MM.1S (cell line): ENCODE data around the gene CD101.

Experiments used
- DNase-seq: peaks from one replicate; pipeline ENCODE4 v3.0.0-alpha.2; 2015
- H2AFZ ChIP-seq: fragments of 300-600 bp; sonication (generic); 2 replicates; pipeline ENCODE4 v1.6.0; 2016; ENCODE audit warnings: antibody characterized with exemption, low read length
- H3F3A ChIP-seq: fragments of 300-600 bp; sonication (generic); 2 replicates; pipeline ENCODE4 v1.6.1; 2016; ENCODE audit warnings: mild to moderate bottlenecking, antibody characterized with exemption, low read length, moderate library complexity, mixed read lengths; ENCODE audit not compliant: insufficient read depth
- H3K27ac ChIP-seq: fragments of 300-600 bp; sonication (generic); 2 replicates; pipeline ENCODE4 v1.5.1; 2016; ENCODE audit warnings: mild to moderate bottlenecking, low read length
- H3K27me3 ChIP-seq: fragments of 300-600 bp; sonication (generic); replicated peaks from 2 replicates; pipeline ENCODE4 v1.6.0; 2016; ENCODE audit warnings: low read length; ENCODE audit not compliant: insufficient read depth
- H3K36me3 ChIP-seq: fragments of 300-600 bp; sonication (generic); replicated peaks from 2 replicates; pipeline ENCODE4 v1.6.1; 2016; ENCODE audit warnings: mild to moderate bottlenecking, low read length, mixed read lengths; ENCODE audit not compliant: insufficient read depth
- H3K4me1 ChIP-seq: fragments of 300-600 bp; sonication (generic); 2 replicates; pipeline ENCODE4 v1.6.1; 2016; ENCODE audit warnings: low read length, mixed read lengths
- H3K4me2 ChIP-seq: fragments of 300-600 bp; sonication (generic); 2 replicates; pipeline ENCODE4 v1.6.0; 2016; ENCODE audit warnings: low read depth, low read length
- H3K4me3 ChIP-seq: fragments of 300-600 bp; sonication (generic); 2 replicates; pipeline ENCODE4 v1.5.1; 2016; ENCODE audit warnings: low read length, mixed read lengths
- H3K79me2 ChIP-seq: fragments of 300-600 bp; sonication (generic); 2 replicates; pipeline ENCODE4 v1.6.1; 2016; ENCODE audit warnings: mixed run types, low read length, mixed read lengths
- H3K9ac ChIP-seq: fragments of 300-600 bp; sonication (generic); 2 replicates; pipeline ENCODE4 v1.6.1; 2016; ENCODE audit warnings: low read length, mixed read lengths
- H3K9me2 ChIP-seq: fragments of 300-600 bp; sonication (generic); replicated peaks from 2 replicates; pipeline ENCODE4 v1.6.1; 2016; ENCODE audit warnings: mild to moderate bottlenecking, low read length, mixed read lengths; ENCODE audit not compliant: insufficient read depth
- H3K9me3 ChIP-seq: fragments of 300-600 bp; sonication (generic); replicated peaks from 2 replicates; pipeline ENCODE4 v1.6.1; 2016; ENCODE audit warnings: mild to moderate bottlenecking, low read length, mixed read lengths; ENCODE audit not compliant: insufficient read depth
- H4K20me1 ChIP-seq: fragments of 300-600 bp; sonication (generic); 2 replicates; pipeline ENCODE4 v1.6.1; 2016; ENCODE audit warnings: mild to moderate bottlenecking, low read length, moderate library complexity, mixed read lengths; ENCODE audit not compliant: insufficient read depth
- EZH2 ChIP-seq: fragments of 300-600 bp; sonication (generic); optimal IDR thresholded peaks from 2 replicates; pipeline ENCODE3; 2017; ENCODE audit warnings: low read depth, mild to moderate bottlenecking, antibody characterized with exemption, low read length, mixed read lengths
- EZH2phosphoT487 ChIP-seq: fragments of 300-600 bp; sonication (generic); IDR thresholded peaks from 2 replicates; pipeline ENCODE4 v1.6.1; 2018; ENCODE audit warnings: antibody characterized with exemption, low read length
- TF ChIP-seq, protein P1 (sequence below): fragments of 300-600 bp; sonication (generic); IDR thresholded peaks from 2 replicates; pipeline ENCODE4 v1.5.1; 2016; ENCODE audit warnings: antibody characterized with exemption, low read length, mixed read lengths

The CD101 gene

DNA sequence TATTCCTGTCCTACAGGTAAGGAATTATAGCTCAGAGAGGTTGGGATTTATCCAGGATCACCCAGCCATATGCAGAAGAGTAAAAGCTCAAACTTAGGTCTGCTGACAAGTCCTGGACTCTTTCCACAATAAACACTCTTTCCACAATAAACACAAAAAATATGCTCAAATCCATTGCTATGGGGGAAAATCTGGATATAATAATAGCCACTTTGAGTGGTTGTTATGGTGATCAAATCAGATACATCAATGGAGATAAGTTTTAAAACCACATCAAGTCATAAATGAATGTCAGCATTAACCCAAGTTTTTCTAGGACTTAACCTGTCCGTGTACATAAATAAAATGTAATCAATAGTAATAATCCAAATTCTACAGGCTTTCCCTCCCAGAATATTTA, 36.2 kb downstream of the CD101 start:
- Histone ChIP-seq H2AFZ (no peak overlapping the region), H4K20me1 (no peaks in the 10 kb centered on the region), H3K4me3 (no peak overlapping the region), H3K27ac (no peak overlapping the region), H3K4me1 (no peaks in the 10 kb centered on the region), H3F3A (no peaks in the 10 kb centered on the region), H3K9me2 (no peaks in the 10 kb centered on the region), H3K9ac (no peak overlapping the region), H3K9me3 (no peaks in the 10 kb centered on the region), H3K79me2 (no peaks in the 10 kb centered on the region), H3K27me3 (no peaks in the 10 kb centered on the region), H3K4me2 (no peak overlapping the region), H3K36me3 (no peaks in the 10 kb centered on the region)
- no peak for DNase-seq
- no peak for TF ChIP-seq EZH2
- TF ChIP-seq, protein P1, sequence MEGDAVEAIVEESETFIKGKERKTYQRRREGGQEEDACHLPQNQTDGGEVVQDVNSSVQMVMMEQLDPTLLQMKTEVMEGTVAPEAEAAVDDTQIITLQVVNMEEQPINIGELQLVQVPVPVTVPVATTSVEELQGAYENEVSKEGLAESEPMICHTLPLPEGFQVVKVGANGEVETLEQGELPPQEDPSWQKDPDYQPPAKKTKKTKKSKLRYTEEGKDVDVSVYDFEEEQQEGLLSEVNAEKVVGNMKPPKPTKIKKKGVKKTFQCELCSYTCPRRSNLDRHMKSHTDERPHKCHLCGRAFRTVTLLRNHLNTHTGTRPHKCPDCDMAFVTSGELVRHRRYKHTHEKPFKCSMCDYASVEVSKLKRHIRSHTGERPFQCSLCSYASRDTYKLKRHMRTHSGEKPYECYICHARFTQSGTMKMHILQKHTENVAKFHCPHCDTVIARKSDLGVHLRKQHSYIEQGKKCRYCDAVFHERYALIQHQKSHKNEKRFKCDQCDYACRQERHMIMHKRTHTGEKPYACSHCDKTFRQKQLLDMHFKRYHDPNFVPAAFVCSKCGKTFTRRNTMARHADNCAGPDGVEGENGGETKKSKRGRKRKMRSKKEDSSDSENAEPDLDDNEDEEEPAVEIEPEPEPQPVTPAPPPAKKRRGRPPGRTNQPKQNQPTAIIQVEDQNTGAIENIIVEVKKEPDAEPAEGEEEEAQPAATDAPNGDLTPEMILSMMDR = no peak
- TF ChIP-seq EZH2phosphoT487 = no peak

DNA sequence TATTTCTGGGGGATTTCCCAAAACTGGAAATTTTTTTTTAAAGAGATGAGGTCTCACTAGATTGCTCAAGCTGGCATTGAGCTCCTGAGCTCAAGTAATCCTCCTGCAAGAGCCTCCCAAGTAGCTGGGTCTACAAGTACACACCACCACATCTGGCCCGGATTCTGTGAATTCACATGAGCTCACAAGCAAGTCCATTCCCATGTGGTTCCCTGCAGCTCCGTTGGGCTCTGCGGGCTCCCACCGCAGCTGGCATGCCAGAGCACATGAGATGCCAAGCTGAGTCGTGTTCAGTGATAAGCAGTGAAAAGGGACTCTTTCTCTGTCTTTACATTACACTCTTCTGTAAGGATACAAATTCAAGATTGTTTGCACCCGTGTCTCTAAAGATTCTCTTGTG, 36.7 kb downstream of the CD101 start:
- TF ChIP-seq, protein P1 = no peak
- no peak for TF ChIP-seq EZH2phosphoT487
- no peak for TF ChIP-seq EZH2

DNA sequence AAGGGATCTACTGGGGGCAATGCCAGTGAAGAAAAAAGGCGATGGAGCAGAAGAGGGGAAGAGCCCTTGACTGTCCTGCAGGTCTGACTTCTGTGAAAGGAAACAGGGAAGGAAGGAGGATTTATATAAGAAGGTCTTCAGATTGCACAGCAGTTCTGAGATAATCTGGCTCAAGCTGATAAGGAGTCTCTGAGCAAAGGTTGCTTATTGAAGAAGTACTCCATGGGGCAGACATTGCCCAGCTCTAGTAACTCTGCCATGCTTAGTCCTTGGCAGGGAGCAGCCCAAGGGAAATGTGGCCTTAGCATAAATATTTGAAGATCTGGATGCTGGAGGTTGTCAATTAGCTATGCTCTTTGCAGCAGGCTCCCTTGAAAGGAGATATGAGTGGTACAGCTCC, 42.7 kb downstream of the CD101 start:
- H3K9me3 ChIP-seq = no peaks in the 10 kb centered on the region
- H3K27ac ChIP-seq = no peak overlapping the region
- no peaks in the 10 kb centered on the region for H4K20me1 ChIP-seq
- no peak overlapping the region for H3K4me2 ChIP-seq
- no peaks in the 10 kb centered on the region for H3K79me2 ChIP-seq
- no peaks in the 10 kb centered on the region for H3K4me1 ChIP-seq
- TF ChIP-seq, protein P1 = no peak
- no peak for TF ChIP-seq EZH2
- no peaks in the 10 kb centered on the region for H3K36me3 ChIP-seq
- H2AFZ ChIP-seq = no peak overlapping the region
- no peak overlapping the region for H3K4me3 ChIP-seq
- no peak for DNase-seq
- no peaks in the 10 kb centered on the region for H3F3A ChIP-seq
- no peaks in the 10 kb centered on the region for H3K27me3 ChIP-seq
- H3K9ac ChIP-seq = no peak overlapping the region
- no peaks in the 10 kb centered on the region for H3K9me2 ChIP-seq

More for the DNA sequence above, 36.7 kb downstream of the CD101 start:
- Histone ChIP-seq H3K36me3 (no peaks in the 10 kb centered on the region), H3K9me3 (no peaks in the 10 kb centered on the region), H4K20me1 (no peaks in the 10 kb centered on the region), H3K79me2 (no peaks in the 10 kb centered on the region), H3K9ac (no peak overlapping the region), H3K27ac (no peak overlapping the region), H3F3A (no peaks in the 10 kb centered on the region), H3K27me3 (no peaks in the 10 kb centered on the region), H3K4me2 (no peak overlapping the region), H3K9me2 (no peaks in the 10 kb centered on the region), H3K4me3 (no peak overlapping the region), H3K4me1 (no peaks in the 10 kb centered on the region), H2AFZ (no peak overlapping the region)
- DNase-seq = no peak
